Measurements from ENCODE around the gene SEC14L1. TPM values are rescaled to one million over a fixed set of nuclear protein-coding genes. Genes with fewer than 3 reads are reported as not detected.
A peak's percentile ranks its signal among the peaks of the same experiment; 100 is the strongest.

Gene SEC14L1
- total RNA-seq, 2 experiments from 2014 or later = 44.2 to 67.0 TPM

GRCh38 chr17:77167472-77168306 lies 26.9 kb downstream of the SEC14L1 start:
- ChIA-PET POLR2A (no interaction called here), CTCF (interaction anchor here (1.0 kb wide), 1 partner anchor 13 kb away, joined by 3 read pairs; no protein-coding TSS in a partner anchor)
- DNase-seq = no peak
- Mint-ChIP-seq H3K36me3 (ENCODE audit: low read depth) (peaks cover 31% of the 10 kb centered on the region), H3K27ac (no peak overlapping the region), H3K4me1 (peaks cover 15% of the 10 kb centered on the region), H3K4me3 (no peak overlapping the region), H3K9me3 (ENCODE audit: low read depth) (peaks cover 14% of the 10 kb centered on the region), H3K27me3 (no peaks in the 10 kb centered on the region)
- no peak for ATAC-seq
- intact Hi-C loops (cut with DNase I, micrococcal nuclease) = no loop called here

GRCh38 chr17:77173104-77173503 lies 32.3 kb downstream of the SEC14L1 start:
- Mint-ChIP-seq H3K9me3 (ENCODE audit: low read depth) (peaks cover 14% of the 10 kb centered on the region), H3K4me3 (no peak overlapping the region), H3K27me3 (no peaks in the 10 kb centered on the region), H3K27ac (no peak overlapping the region), H3K4me1 (no peaks in the 10 kb centered on the region), H3K36me3 (ENCODE audit: low read depth) (peaks cover 37% of the 10 kb centered on the region)
- DNase-seq (no peak), ATAC-seq (no peak)
- ChIA-PET POLR2A (no interaction called here), CTCF (interaction anchor here (0.9 to 1.9 kb wide), 3 partner anchors 10 to 86 kb away, joined by 4 to 7 read pairs (median 4); no protein-coding TSS in a partner anchor)
- intact Hi-C loops (cut with DNase I, micrococcal nuclease) = no loop called here

- intact Hi-C loops (cut with DNase I, micrococcal nuclease) = no loop called here
- ATAC-seq = no peak
- H3K36me3 Mint-ChIP-seq (ENCODE audit: low read depth) = peaks cover 32% of the 10 kb centered on the region
- peaks cover 11% of the 10 kb centered on the region for H3K4me1 Mint-ChIP-seq
- POLR2A ChIA-PET = no interaction called here
- no peak for DNase-seq
- H3K9me3 Mint-ChIP-seq (ENCODE audit: low read depth) = peaks cover 13% of the 10 kb centered on the region
- H3K27me3 Mint-ChIP-seq = no peaks in the 10 kb centered on the region
- CTCF ChIA-PET = no interaction called here
- no peak overlapping the region for H3K27ac Mint-ChIP-seq
- no peak overlapping the region for H3K4me3 Mint-ChIP-seq
Observed at GRCh38 chr17:77174928-77175661, 34.3 kb downstream of the SEC14L1 start.

GRCh38 chr17:77177002-77177741 lies 36.4 kb downstream of the SEC14L1 start:
- no peak overlapping the region for H3K4me3 Mint-ChIP-seq
- peaks cover 30% of the 10 kb centered on the region for H3K36me3 Mint-ChIP-seq (ENCODE audit: low read depth)
- H3K4me1 Mint-ChIP-seq = peaks cover 11% of the 10 kb centered on the region
- ChIA-PET CTCF (interaction anchor here (0.8 to 1.2 kb wide), 2 partner anchors 90 to 108 kb away, joined by 3 to 6 read pairs; no protein-coding TSS in a partner anchor), POLR2A (interaction anchor here (0.7 kb wide), 1 partner anchor 365 kb away, joined by 8 read pairs; no protein-coding TSS in a partner anchor)
- intact Hi-C loops (cut with DNase I, micrococcal nuclease) = no loop called here
- no peak for DNase-seq
- ATAC-seq = no peak
- H3K27ac Mint-ChIP-seq = no peak overlapping the region
- peaks cover 13% of the 10 kb centered on the region for H3K9me3 Mint-ChIP-seq (ENCODE audit: low read depth)
- H3K27me3 Mint-ChIP-seq = no peaks in the 10 kb centered on the region

- Mint-ChIP-seq H3K36me3 (ENCODE audit: low read depth) (peaks cover 25% of the 10 kb centered on the region), H3K27me3 (no peaks in the 10 kb centered on the region), H3K9me3 (ENCODE audit: low read depth) (peaks cover 13% of the 10 kb centered on the region), H3K4me1 (peaks cover 11% of the 10 kb centered on the region), H3K27ac (no peak overlapping the region), H3K4me3 (no peak overlapping the region)
- POLR2A ChIA-PET = no interaction called here
- CTCF ChIA-PET = interaction anchor here (0.8 to 1.2 kb wide), 3 partner anchors 9 to 107 kb away, joined by 3 to 6 read pairs (median 3); no protein-coding TSS in a partner anchor
- ATAC-seq (no peak), DNase-seq (no peak)
- intact Hi-C loops (cut with DNase I, micrococcal nuclease) = no loop called here
Observed at GRCh38 chr17:77178050-77178449, 37.3 kb downstream of the SEC14L1 start.

- Mint-ChIP-seq H3K9me3 (ENCODE audit: low read depth) (peaks cover 13% of the 10 kb centered on the region), H3K4me1 (peaks cover 11% of the 10 kb centered on the region), H3K36me3 (ENCODE audit: low read depth) (peaks cover 21% of the 10 kb centered on the region), H3K4me3 (no peak overlapping the region), H3K27ac (no peak overlapping the region), H3K27me3 (no peaks in the 10 kb centered on the region)
- CTCF ChIA-PET = interaction anchor here (0.7 to 1.2 kb wide), 3 partner anchors 8 to 558 kb away, joined by 3 to 4 read pairs (median 3); no protein-coding TSS in a partner anchor
- POLR2A ChIA-PET = no interaction called here
- no peak for ATAC-seq
- no peak for DNase-seq
- intact Hi-C loops (cut with DNase I, micrococcal nuclease) = no loop called here
Observed at GRCh38 chr17:77178563-77178962, 37.8 kb downstream of the SEC14L1 start.

GRCh38 chr17:77180503-77181357 lies 40.0 kb downstream of the SEC14L1 start:
- H3K27me3 Mint-ChIP-seq = no peaks in the 10 kb centered on the region
- CTCF ChIA-PET = interaction anchor here (0.6 to 1.4 kb wide), 6 partner anchors 9 to 95 kb away, joined by 3 read pairs; no protein-coding TSS in a partner anchor
- no peak for ATAC-seq
- DNase-seq = no peak
- intact Hi-C loops (cut with DNase I, micrococcal nuclease) = no loop called here
- peaks cover under 1% of the 10 kb centered on the region for H3K9me3 Mint-ChIP-seq (ENCODE audit: low read depth)
- H3K36me3 Mint-ChIP-seq (ENCODE audit: low read depth) = peaks cover 5% of the 10 kb centered on the region
- H3K4me3 Mint-ChIP-seq = no peak overlapping the region
- peak overlapping the region; percentile 29 for H3K27ac Mint-ChIP-seq
- POLR2A ChIA-PET = no interaction called here
- H3K4me1 Mint-ChIP-seq = peaks cover 11% of the 10 kb centered on the region

GRCh38 chr17:77182205-77183172 lies 41.7 kb downstream of the SEC14L1 start:
- no peak for DNase-seq

GRCh38 chr17:77184474-77184873 lies 43.7 kb downstream of the SEC14L1 start:
- POLR2A ChIA-PET = no interaction called here
- no peak for ATAC-seq
- no peak for DNase-seq
- H3K27ac Mint-ChIP-seq = no peak overlapping the region
- CTCF ChIA-PET = interaction anchor here (0.6 kb wide), 1 partner anchor 16 kb away, joined by 3 read pairs; no protein-coding TSS in a partner anchor
- no peaks in the 10 kb centered on the region for H3K27me3 Mint-ChIP-seq
- intact Hi-C loops (cut with DNase I, micrococcal nuclease) = no loop called here
- H3K4me3 Mint-ChIP-seq = no peak overlapping the region
- H3K36me3 Mint-ChIP-seq (ENCODE audit: low read depth) = no peaks in the 10 kb centered on the region
- no peaks in the 10 kb centered on the region for H3K9me3 Mint-ChIP-seq (ENCODE audit: low read depth)
- H3K4me1 Mint-ChIP-seq = peaks cover 15% of the 10 kb centered on the region

More at GRCh38 chr17:77182205-77183172, 41.7 kb downstream of the SEC14L1 start:
- ChIA-PET CTCF (interaction anchor here (0.5 to 1.4 kb wide), 15 partner anchors 10 to 160 kb away, joined by 3 to 4 read pairs (median 3); no protein-coding TSS in a partner anchor), POLR2A (no interaction called here)
- Mint-ChIP-seq H3K36me3 (ENCODE audit: low read depth) (no peaks in the 10 kb centered on the region), H3K4me3 (peak overlapping the region; percentile 45), H3K27ac (peak overlapping the region; percentile 91), H3K9me3 (ENCODE audit: low read depth) (no peaks in the 10 kb centered on the region), H3K27me3 (no peaks in the 10 kb centered on the region), H3K4me1 (peaks cover 11% of the 10 kb centered on the region)
- peak; percentile 37 for ATAC-seq
- intact Hi-C loops (cut with DNase I, micrococcal nuclease) = loop anchor here in 1 of 2 experiments (2.0 kb wide), 1 partner anchor 42 kb away; the partner anchor contains the start of gene SEC14L1
